ENCODE measurements around the gene PDAP1. TPM values are rescaled to one million over a fixed set of nuclear protein-coding genes. Genes with fewer than 3 reads are reported as not detected.
"Not testable (repeated sequence)": the region's sequence is repeated elsewhere in the genome, so short reads cannot be mapped to it uniquely, and the experiment has no call there.

Gene PDAP1
- total RNA-seq, 1 experiment from 2014 or later = 200 TPM

GRCh38 chr7:99389772-99390171 lies 18.6 kb downstream of the PDAP1 start:
- Mint-ChIP-seq H3K4me1 (ENCODE audit: insufficient read depth, unreplicated experiment) (no peaks in the 10 kb centered on the region), H3K9me3 (ENCODE audit: unreplicated experiment) (no peaks in the 10 kb centered on the region), H3K36me3 (ENCODE audit: insufficient read depth, unreplicated experiment) (peaks cover 87% of the 10 kb centered on the region), H3K4me3 (ENCODE audit: unreplicated experiment) (no peak overlapping the region), H3K27ac (ENCODE audit: low read depth, unreplicated experiment) (no peak overlapping the region), H3K27me3 (ENCODE audit: insufficient read depth, unreplicated experiment) (no peaks in the 10 kb centered on the region)
- intact Hi-C loops (cut with micrococcal nuclease) = no loop called here
- TF ChIP-seq CTCF (IDR thresholded peaks at IDR 0.05; ENCODE audit: unreplicated experiment) = no peak
- ChIA-PET CTCF (interaction anchor here (1.0 to 1.2 kb wide), 2 partner anchors 9 to 18 kb away, joined by 3 read pairs; no protein-coding TSS in a partner anchor), POLR2A (interaction anchor here (0.7 to 3.1 kb wide), 3 partner anchors 10 to 40 kb away, joined by 3 to 9 read pairs (median 6); no protein-coding TSS in a partner anchor)
- BruUV-seq (replicated peaks) = no TSS peak
- DNase-seq (ENCODE audit: unreplicated experiment) = no peak

GRCh38 chr7:99387912-99388311 lies 20.5 kb downstream of the PDAP1 start:
- TF ChIP-seq CTCF (IDR thresholded peaks at IDR 0.05; ENCODE audit: unreplicated experiment) = no peak
- Mint-ChIP-seq H3K27ac (ENCODE audit: low read depth, unreplicated experiment) (no peak overlapping the region), H3K9me3 (ENCODE audit: unreplicated experiment) (no peaks in the 10 kb centered on the region), H3K4me1 (ENCODE audit: insufficient read depth, unreplicated experiment) (no peaks in the 10 kb centered on the region), H3K4me3 (ENCODE audit: unreplicated experiment) (no peak overlapping the region), H3K27me3 (ENCODE audit: insufficient read depth, unreplicated experiment) (no peaks in the 10 kb centered on the region), H3K36me3 (ENCODE audit: insufficient read depth, unreplicated experiment) (peaks cover 76% of the 10 kb centered on the region)
- intact Hi-C loops (cut with micrococcal nuclease) = no loop called here
- no TSS peak for BruUV-seq (replicated peaks)
- ChIA-PET CTCF (no interaction called here), POLR2A (interaction anchor here (1.1 to 3.1 kb wide), 2 partner anchors 19 to 35 kb away, joined by 4 to 9 read pairs; no protein-coding TSS in a partner anchor)
- no peak for DNase-seq (ENCODE audit: unreplicated experiment)

GRCh38 chr7:99387239-99387635 lies 21.2 kb downstream of the PDAP1 start:
- CTCF ChIA-PET = interaction anchor here (0.6 kb wide), 1 partner anchor 59 kb away, joined by 6 read pairs; no protein-coding TSS in a partner anchor
- H3K36me3 Mint-ChIP-seq (ENCODE audit: insufficient read depth, unreplicated experiment) = peaks cover 71% of the 10 kb centered on the region
- H3K27ac Mint-ChIP-seq (ENCODE audit: low read depth, unreplicated experiment); intact Hi-C loops (cut with micrococcal nuclease); DNase-seq (ENCODE audit: unreplicated experiment); H3K4me1 Mint-ChIP-seq (ENCODE audit: insufficient read depth, unreplicated experiment); H3K4me3 Mint-ChIP-seq (ENCODE audit: unreplicated experiment); H3K27me3 Mint-ChIP-seq (ENCODE audit: insufficient read depth, unreplicated experiment); H3K9me3 Mint-ChIP-seq (ENCODE audit: unreplicated experiment); BruUV-seq (replicated peaks): not testable (repeated sequence)
- POLR2A ChIA-PET = interaction anchor here (0.8 to 1.2 kb wide), 3 partner anchors 20 to 34 kb away, joined by 4 read pairs; partner anchors contain the start of genes BUD31 and PDAP1

- CTCF ChIA-PET = interaction anchor here (0.6 to 1.1 kb wide), 3 partner anchors 21 to 58 kb away, joined by 3 to 6 read pairs (median 3); no protein-coding TSS in a partner anchor
- H3K36me3 Mint-ChIP-seq (ENCODE audit: insufficient read depth, unreplicated experiment) = peaks cover 66% of the 10 kb centered on the region
- peak; percentile 10 for TF ChIP-seq CTCF (IDR thresholded peaks at IDR 0.05; ENCODE audit: unreplicated experiment)
- BruUV-seq (replicated peaks) = no TSS peak
- POLR2A ChIA-PET = interaction anchor here (0.8 to 1.2 kb wide), 3 partner anchors 20 to 34 kb away, joined by 4 read pairs; partner anchors contain the start of genes BUD31 and PDAP1
- no peaks in the 10 kb centered on the region for H3K9me3 Mint-ChIP-seq (ENCODE audit: unreplicated experiment)
- H3K4me3 Mint-ChIP-seq (ENCODE audit: unreplicated experiment) = no peak overlapping the region
- intact Hi-C loops (cut with micrococcal nuclease) = no loop called here
- no peak overlapping the region for H3K27ac Mint-ChIP-seq (ENCODE audit: low read depth, unreplicated experiment)
- DNase-seq (ENCODE audit: unreplicated experiment) = peak; percentile 59
- H3K27me3 Mint-ChIP-seq (ENCODE audit: insufficient read depth, unreplicated experiment) = no peaks in the 10 kb centered on the region
- no peaks in the 10 kb centered on the region for H3K4me1 Mint-ChIP-seq (ENCODE audit: insufficient read depth, unreplicated experiment)
Observed at GRCh38 chr7:99386584-99387238, 21.7 kb downstream of the PDAP1 start.
